SK-N-SH treated with all-trans-retinoic acid at 6 μM for 48 hours (cell line): ENCODE results near the gene HOXA2.

Source experiments
- ARNTL ChIP-seq: fragments of 450-650 bp; formaldehyde crosslinking; IDR thresholded peaks from 2 replicates; pipeline ENCODE4 v1.5.0; 2020; ENCODE audit warnings: low read depth, mild to moderate bottlenecking, moderate library complexity, borderline replicate concordance
- CSRNP3 ChIP-seq: fragments of 250-450 bp; sonication (Bioruptor Pico); IDR thresholded peaks from 2 replicates; pipeline ENCODE4 v1.5.1; 2021; ENCODE audit warnings: mild to moderate bottlenecking, moderate library complexity
- GLIS3 ChIP-seq: fragments of 250-450 bp; sonication (Bioruptor Pico); IDR thresholded peaks from 2 replicates; pipeline ENCODE4 v1.5.0; 2020; ENCODE audit warnings: mild to moderate bottlenecking, moderate library complexity
- RARB ChIP-seq: fragments of 250-450 bp; sonication (Bioruptor Pico); IDR thresholded peaks from 2 replicates; pipeline ENCODE4 v1.8.0; 2021; ENCODE audit warnings: mild to moderate bottlenecking, moderate library complexity
- TOX ChIP-seq: fragments of 250-450 bp; sonication (Bioruptor Pico); IDR thresholded peaks from 2 replicates; pipeline ENCODE4 v1.8.0; 2021; ENCODE audit warnings: mild to moderate bottlenecking, moderate library complexity, borderline replicate concordance

- TF ChIP-seq ARNTL (CRISPR knock-in tag) (no peak), CSRNP3 (CRISPR knock-in tag) (no peak), TOX (no peak), GLIS3 (CRISPR knock-in tag) (no peak), RARB (no peak)
Observed at GRCh38 chr7:27131390-27131819, 28.9 kb upstream of the HOXA2 start.
